Caco-2 (cell line): Measurements from ENCODE around the gene TESK2. TPM values are rescaled to one million over a fixed set of nuclear protein-coding genes. Genes with fewer than 3 reads are reported as not detected.

Experiments
- BruUV-seq: library from RNA; stranded (reverse); fragments of 400-500 nt; replicated peaks from 2 replicates; lab custom pipeline; 2021; lab: Mats Ljungman, UMichigan
- CTCF ChIA-PET: fragments of 300-600 bp; sonication (Branson Sonifier 250); formaldehyde crosslinking; loops from one replicate; lab custom pipeline; 2022; ENCODE audit warnings: antibody characterized with exemption; lab: Charles Lee
- POLR2A ChIA-PET: fragments of 300-600 bp; sonication (Branson Sonifier 250); formaldehyde crosslinking; loops from one replicate; lab custom pipeline; 2022; ENCODE audit warnings: antibody characterized with exemption; lab: Charles Lee
- DNase-seq, 2 experiments: peaks; one replicate each; pipeline versions ENCODE4 v3.0.0 to v3.0.0-alpha.2; 2020 to 2022
- H3K27me3 ChIP-seq: replicated peaks from 2 replicates; pipeline ENCODE4 v1.6.0; 2011; ENCODE audit warnings: low read length; ENCODE audit not compliant: control insufficient read depth, insufficient read depth
- H3K36me3 ChIP-seq: 2 replicates; pipeline ENCODE4 v1.5.1; 2011; ENCODE audit warnings: low read length; ENCODE audit not compliant: control insufficient read depth, insufficient read depth
- H3K4me1 ChIP-seq: fragments of 250-450 bp; sonication (Bioruptor Pico); 2 replicates; pipeline ENCODE4 v1.5.1; 2020; ENCODE audit warnings: mild to moderate bottlenecking
- H3K4me3 ChIP-seq: 2 replicates; pipeline ENCODE4 v1.5.1; 2011; ENCODE audit warnings: low read depth, mild to moderate bottlenecking, control low read depth, low read length
- H3K9me3 ChIP-seq: fragments of 250-450 bp; sonication (Bioruptor Pico); 2 replicates; pipeline ENCODE4 v1.5.1; 2020; ENCODE audit warnings: mild to moderate bottlenecking, moderate library complexity
- H3K27ac Mint-ChIP-seq: one replicate; pipeline ENCODE4 v1.8.0; 2022; ENCODE audit warnings: mixed read lengths; ENCODE audit not compliant: unreplicated experiment
- H3K27me3 Mint-ChIP-seq: one replicate; pipeline ENCODE4 v1.8.0; 2022; ENCODE audit warnings: mixed read lengths; ENCODE audit not compliant: insufficient read depth, unreplicated experiment
- H3K36me3 Mint-ChIP-seq: one replicate; pipeline ENCODE4 v1.8.0; 2022; ENCODE audit warnings: mild to moderate bottlenecking, mixed read lengths; ENCODE audit not compliant: insufficient read depth, unreplicated experiment
- H3K4me1 Mint-ChIP-seq: one replicate; pipeline ENCODE4 v1.8.0; 2022; ENCODE audit warnings: low read depth, mixed read lengths; ENCODE audit not compliant: unreplicated experiment
- H3K4me3 Mint-ChIP-seq: one replicate; pipeline ENCODE4 v1.8.0; 2022; ENCODE audit warnings: mild to moderate bottlenecking, moderate library complexity, mixed read lengths; ENCODE audit not compliant: unreplicated experiment
- H3K9me3 Mint-ChIP-seq: one replicate; pipeline ENCODE4 v1.8.0; 2022; ENCODE audit warnings: mixed read lengths; ENCODE audit not compliant: unreplicated experiment
- CTCF ChIP-seq, 2 experiments: fragments of 200-600 bp in 1 of 2; IDR thresholded peaks; 1 replicate in 1 of 2; 2 replicates in 1 of 2; pipeline versions ENCODE4 v1.5.1 to v1.8.0; 2011 to 2022; ENCODE audit warnings: antibody characterized with exemption in 1 of 2, control low read depth in 1 of 2, inconsistent platforms in 1 of 2, low read depth in 1 of 2, low read length in 1 of 2, mild to moderate bottlenecking in 1 of 2, moderate library complexity in 1 of 2; ENCODE audit not compliant: insufficient read depth in 1 of 2, severe bottlenecking in 1 of 2, unreplicated experiment in 1 of 2
- intact Hi-C: fragments of 100-400 bp; cut with micrococcal nuclease; formaldehyde crosslinking; loops from one replicate; pipeline ENCODE4 v1.10.0; 2022; ENCODE audit not compliant: unreplicated experiment
- total RNA-seq: library from RNA; stranded (reverse); gene quantifications from 2 replicates; pipeline ENCODE4 v1.2.3, GENCODE V29; 2022

The TESK2 gene
- total RNA-seq, 1 experiment from 2014 or later, result 14.7 TPM

- ChIA-PET CTCF (no interaction called here), POLR2A (no interaction called here)
- Mint-ChIP-seq H3K4me3 (no peak overlapping the region), H3K4me1 (no peaks in the 10 kb centered on the region), H3K27me3 (no peaks in the 10 kb centered on the region), H3K36me3 (peaks cover 11% of the 10 kb centered on the region), H3K9me3 (peaks cover 10% of the 10 kb centered on the region), H3K27ac (no peak overlapping the region)
- DNase-seq, result no peak
- Histone ChIP-seq H3K27me3 (no peaks in the 10 kb centered on the region), H3K36me3 (no peaks in the 10 kb centered on the region), H3K4me3 (no peak overlapping the region), H3K9me3 (no peaks in the 10 kb centered on the region), H3K4me1 (no peaks in the 10 kb centered on the region)
- intact Hi-C loops, result no loop called here
- no peak for TF ChIP-seq CTCF (IDR thresholded peaks at IDR 0.05; ENCODE audit: insufficient read depth in 1 of 2, low read depth in 1 of 2, low read length in 1 of 2, severe bottlenecking in 1 of 2, unreplicated experiment in 1 of 2)
- BruUV-seq, result no TSS peak
Observed at GRCh38 chr1:45423906-45424678, 66.9 kb downstream of the TESK2 start.

GRCh38 chr1:45421935-45422334 is 69.0 kb downstream of the TESK2 start:
- Histone ChIP-seq H3K36me3 (no peaks in the 10 kb centered on the region), H3K4me1 (no peaks in the 10 kb centered on the region), H3K9me3 (no peaks in the 10 kb centered on the region), H3K4me3 (no peak overlapping the region), H3K27me3 (no peaks in the 10 kb centered on the region)
- POLR2A ChIA-PET, result no interaction called here
- Mint-ChIP-seq H3K27ac (no peak overlapping the region), H3K27me3 (no peaks in the 10 kb centered on the region), H3K4me1 (no peaks in the 10 kb centered on the region), H3K9me3 (peaks cover 10% of the 10 kb centered on the region), H3K36me3 (peaks cover 12% of the 10 kb centered on the region), H3K4me3 (no peak overlapping the region)
- intact Hi-C loops, result no loop called here
- no peak for TF ChIP-seq CTCF (IDR thresholded peaks at IDR 0.05; ENCODE audit: insufficient read depth in 1 of 2, low read depth in 1 of 2, low read length in 1 of 2, severe bottlenecking in 1 of 2, unreplicated experiment in 1 of 2)
- no peak for DNase-seq
- BruUV-seq, result no TSS peak
- CTCF ChIA-PET, result no interaction called here

GRCh38 chr1:45414746-45415145 is 76.2 kb downstream of the TESK2 start:
- Histone ChIP-seq H3K4me3 (no peak overlapping the region), H3K9me3 (no peaks in the 10 kb centered on the region), H3K27me3 (no peaks in the 10 kb centered on the region), H3K36me3 (no peaks in the 10 kb centered on the region), H3K4me1 (peaks cover 7% of the 10 kb centered on the region; the same call in 1 of the 2 replicates)
- Mint-ChIP-seq H3K27ac (no peak overlapping the region), H3K4me3 (no peak overlapping the region), H3K36me3 (peaks cover 6% of the 10 kb centered on the region), H3K4me1 (no peaks in the 10 kb centered on the region), H3K27me3 (no peaks in the 10 kb centered on the region), H3K9me3 (no peaks in the 10 kb centered on the region)
- BruUV-seq, result no TSS peak
- no peak for TF ChIP-seq CTCF (IDR thresholded peaks at IDR 0.05; ENCODE audit: insufficient read depth in 1 of 2, low read depth in 1 of 2, low read length in 1 of 2, severe bottlenecking in 1 of 2, unreplicated experiment in 1 of 2)
- intact Hi-C loops, result no loop called here
- ChIA-PET POLR2A (no interaction called here), CTCF (no interaction called here)
- DNase-seq, result no peak
